Fibroblast of pulmonary artery (primary cell): ENCODE measurements around the gene PCK1.

Experiments used
- DNase-seq: peaks from one replicate; pipeline ENCODE4 v3.0.0-alpha.2; 2010; ENCODE audit warnings: low read depth
- H3K4me3 ChIP-seq: replicated peaks from 2 replicates; pipeline ENCODE4 v1.5.1; 2011; ENCODE audit warnings: low read depth, mild to moderate bottlenecking, control low read depth, low read length, moderate library complexity
- CTCF ChIP-seq: IDR thresholded peaks from 2 replicates; pipeline ENCODE4 v1.5.1; 2011; ENCODE audit warnings: mild to moderate bottlenecking, control low read depth, low read length, inconsistent platforms; ENCODE audit errors: missing control alignments

Gene PCK1

GRCh38 chr20:57536771-57537724 lies 23.9 kb upstream of the PCK1 start:
- DNase-seq: no peak
- H3K4me3 ChIP-seq: no peak overlapping the region
- no peak for TF ChIP-seq CTCF

- no peak for TF ChIP-seq CTCF
- no peak overlapping the region for H3K4me3 ChIP-seq
- no peak for DNase-seq
Observed at GRCh38 chr20:57537822-57538221, 23.1 kb upstream of the PCK1 start.

GRCh38 chr20:57539889-57540288 lies 21.0 kb upstream of the PCK1 start:
- no peak for DNase-seq
- TF ChIP-seq CTCF: no peak

GRCh38 chr20:57540890-57541580 lies 19.9 kb upstream of the PCK1 start:
- no peak overlapping the region for H3K4me3 ChIP-seq
- DNase-seq: no peak
- TF ChIP-seq CTCF: no peak

More at GRCh38 chr20:57539889-57540288, 21.0 kb upstream of the PCK1 start:
- H3K4me3 ChIP-seq: no peak overlapping the region

- no peak for TF ChIP-seq CTCF
- DNase-seq: no peak
- no peak overlapping the region for H3K4me3 ChIP-seq
Observed at GRCh38 chr20:57543754-57544153, 17.2 kb upstream of the PCK1 start.

GRCh38 chr20:57544838-57545564 lies 15.9 kb upstream of the PCK1 start:
- TF ChIP-seq CTCF: no peak
- H3K4me3 ChIP-seq: no peak overlapping the region
- no peak for DNase-seq
